Measurements from ENCODE around the gene PSMF1. TPM values are rescaled to one million over a fixed set of nuclear protein-coding genes. Genes with fewer than 3 reads are reported as not detected.

PSMF1 gene
- total and polyA plus RNA-seq, 2 donors (not counting 3 experiments of a cell fraction or from before 2014, with no cell fraction given): 142 to 354 TPM

DNA sequence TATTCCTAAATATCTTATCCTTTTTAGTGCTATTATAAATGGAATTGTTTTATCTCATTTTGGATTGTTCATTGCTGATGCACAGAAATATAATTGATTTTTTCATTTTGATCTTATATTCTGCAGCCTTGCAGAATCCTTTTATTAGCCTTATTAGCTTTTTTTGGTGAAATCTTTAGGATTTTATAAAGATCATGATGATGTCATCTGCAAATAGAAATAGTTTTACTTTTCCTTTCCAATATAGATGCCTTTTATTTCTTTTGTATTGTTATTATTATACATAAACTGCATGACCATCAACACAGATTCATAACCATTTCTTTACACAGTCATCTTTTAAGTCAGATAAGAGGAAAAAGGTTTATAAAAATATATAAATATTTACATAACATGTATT is 16.9 kb upstream of the PSMF1 start:
- dilution Hi-C loops (cut with MboI; ENCODE audit: extremely low pct_ligation_motif_present, low sequenced_read_pairs): no loop called here
- no peak overlapping the region for H2AFZ ChIP-seq (ENCODE audit: low read depth, low read length)

More for the DNA sequence above, 16.9 kb upstream of the PSMF1 start:
- POLR2A ChIA-PET: no interaction called here
- CTCF ChIA-PET: no interaction called here
- no peak for FAIRE-seq
- DNase-seq (ENCODE audit: low read depth, low spot score): no peak
- H3K4me1 ChIP-seq (ENCODE audit: control insufficient read depth, extremely low read depth, insufficient read depth, low read length): no peaks in the 10 kb centered on the region
- intact Hi-C loops (cut with micrococcal nuclease): no loop called here
- H4K20me1 ChIP-seq (replicated peaks; ENCODE audit: control insufficient read depth, extremely low read depth, insufficient read depth, low read length): no peaks in the 10 kb centered on the region
- no peak overlapping the region for H3K27ac ChIP-seq (ENCODE audit: insufficient read depth, low read depth, low read length)
- TF ChIP-seq CTCF (IDR thresholded peaks at IDR 0.05; ENCODE audit: extremely low read depth in 1 of 2, insufficient read depth in 1 of 2, low read depth in 1 of 2, low read length in 2 of 2) (no peak), FOS (IDR thresholded peaks at IDR 0.05; ENCODE audit: borderline replicate concordance, insufficient read depth, low read length) (no peak), POLR2AphosphoS5 (IDR thresholded peaks at IDR 0.05; ENCODE audit: insufficient read depth, low read depth, low read length) (no peak), EZH2 (IDR thresholded peaks at IDR 0.05; ENCODE audit: borderline replicate concordance, low read depth, low read length, severe bottlenecking) (no peak), POLR2A (IDR thresholded peaks at IDR 0.05; ENCODE audit: low read depth, low read length) (no peak), JUN (IDR thresholded peaks at IDR 0.05; ENCODE audit: borderline replicate concordance, insufficient read depth, insufficient read length, low read depth) (no peak), GATA2 (IDR thresholded peaks at IDR 0.05; ENCODE audit: insufficient read depth, insufficient read length, low read depth, low read length) (no peak), MYC (IDR thresholded peaks at IDR 0.05; ENCODE audit: low read depth, low read length) (no peak)
- TF ChIP-seq, protein P1, sequence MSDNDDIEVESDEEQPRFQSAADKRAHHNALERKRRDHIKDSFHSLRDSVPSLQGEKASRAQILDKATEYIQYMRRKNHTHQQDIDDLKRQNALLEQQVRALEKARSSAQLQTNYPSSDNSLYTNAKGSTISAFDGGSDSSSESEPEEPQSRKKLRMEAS (IDR thresholded peaks at IDR 0.05; ENCODE audit: insufficient read depth, insufficient read length): no peak
- no peaks in the 10 kb centered on the region for H3K79me2 ChIP-seq (ENCODE audit: control insufficient read depth, insufficient read depth, low read length)
- no peaks in the 10 kb centered on the region for H3K9me3 ChIP-seq (replicated peaks; ENCODE audit: control insufficient read depth, insufficient read depth, low read length)
- H3K9ac ChIP-seq (replicated peaks; ENCODE audit: extremely low read depth, insufficient read depth, low read length): no peak overlapping the region
- H3K36me3 ChIP-seq (ENCODE audit: control insufficient read depth in 2 of 2, extremely low read depth in 1 of 2, insufficient read depth in 2 of 2, low read length in 2 of 2): no peaks in the 10 kb centered on the region
- no peak overlapping the region for H3K4me2 ChIP-seq (ENCODE audit: insufficient read depth, low read length)
- H3K27me3 ChIP-seq (ENCODE audit: control insufficient read depth in 2 of 2, insufficient read depth in 2 of 2, low read length in 2 of 2): peaks cover 7 to 16% of the 10 kb centered on the region in 2 experiments
- BruUV-seq (replicated peaks): no TSS peak
- no peak overlapping the region for H3K4me3 ChIP-seq (replicated peaks in 1 of 3; ENCODE audit: insufficient read depth in 1 of 3, low read depth in 1 of 3, low read length in 3 of 3)
- no peaks in the 10 kb centered on the region for H3K9me1 ChIP-seq (replicated peaks; ENCODE audit: control insufficient read depth, extremely low read depth, insufficient read depth, low read length)

Data from endothelial cell of umbilical vein (primary cell).